ENCODE data around the gene HTR3E. TPM values are rescaled to one million over a fixed set of nuclear protein-coding genes. Genes with fewer than 3 reads are reported as not detected.
"Not testable (repeated sequence)": the region's sequence is repeated elsewhere in the genome, so short reads cannot be mapped to it uniquely, and the experiment has no call there.

HTR3E gene
- total RNA-seq, 3 donors from 2014 or later (not counting 1 experiment from before 2014, with no cell fraction given): not detected

DNA sequence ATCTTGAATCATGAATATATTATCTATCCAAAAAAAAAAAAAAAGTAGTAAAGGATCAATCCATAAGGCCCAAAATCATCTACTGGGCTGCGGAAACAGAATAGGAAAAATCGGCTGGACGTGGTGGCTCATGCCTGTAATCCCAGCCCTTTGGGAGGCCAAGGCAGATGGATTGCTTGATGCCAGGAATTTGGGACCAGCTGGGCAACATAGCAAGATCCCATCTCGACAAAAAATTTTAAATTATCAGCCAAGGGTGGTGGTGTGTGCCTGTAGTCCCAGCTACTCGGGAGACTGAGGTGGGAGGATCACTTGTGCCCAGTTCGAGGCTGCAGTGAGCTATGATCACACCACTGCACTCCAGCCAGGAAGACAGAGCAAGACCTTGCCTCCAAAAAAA is 52.3 kb downstream of the HTR3E start:
- H3K27ac ChIP-seq (ENCODE audit: low read length): no peak overlapping the region
- Mint-ChIP-seq H3K4me1 (no peaks in the 10 kb centered on the region), H3K27ac (no peak overlapping the region), H3K27me3 (ENCODE audit: low read depth in 2 of 2) (no peaks in the 10 kb centered on the region), H3K4me3 (no peak overlapping the region), H3K36me3 (no peaks in the 10 kb centered on the region), H3K9me3 (no peaks in the 10 kb centered on the region)
- H3K27me3 ChIP-seq (ENCODE audit: control insufficient read depth, insufficient read depth, low read length): no peaks in the 10 kb centered on the region
- H3K9me3 ChIP-seq (ENCODE audit: control insufficient read depth, insufficient read depth, low read length): no peaks in the 10 kb centered on the region
- peaks cover 21% of the 10 kb centered on the region for H3K36me3 ChIP-seq (ENCODE audit: control insufficient read depth, insufficient read depth, low read length)
- no peak for DNase-seq
- intact Hi-C loops (cut with micrococcal nuclease): no loop called here
- TF ChIP-seq, protein P1, sequence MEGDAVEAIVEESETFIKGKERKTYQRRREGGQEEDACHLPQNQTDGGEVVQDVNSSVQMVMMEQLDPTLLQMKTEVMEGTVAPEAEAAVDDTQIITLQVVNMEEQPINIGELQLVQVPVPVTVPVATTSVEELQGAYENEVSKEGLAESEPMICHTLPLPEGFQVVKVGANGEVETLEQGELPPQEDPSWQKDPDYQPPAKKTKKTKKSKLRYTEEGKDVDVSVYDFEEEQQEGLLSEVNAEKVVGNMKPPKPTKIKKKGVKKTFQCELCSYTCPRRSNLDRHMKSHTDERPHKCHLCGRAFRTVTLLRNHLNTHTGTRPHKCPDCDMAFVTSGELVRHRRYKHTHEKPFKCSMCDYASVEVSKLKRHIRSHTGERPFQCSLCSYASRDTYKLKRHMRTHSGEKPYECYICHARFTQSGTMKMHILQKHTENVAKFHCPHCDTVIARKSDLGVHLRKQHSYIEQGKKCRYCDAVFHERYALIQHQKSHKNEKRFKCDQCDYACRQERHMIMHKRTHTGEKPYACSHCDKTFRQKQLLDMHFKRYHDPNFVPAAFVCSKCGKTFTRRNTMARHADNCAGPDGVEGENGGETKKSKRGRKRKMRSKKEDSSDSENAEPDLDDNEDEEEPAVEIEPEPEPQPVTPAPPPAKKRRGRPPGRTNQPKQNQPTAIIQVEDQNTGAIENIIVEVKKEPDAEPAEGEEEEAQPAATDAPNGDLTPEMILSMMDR (IDR thresholded peaks at IDR 0.05): no peak
- H3K4me1 ChIP-seq (ENCODE audit: control insufficient read depth, insufficient read depth, low read length): no peaks in the 10 kb centered on the region
- WGBS (ENCODE audit: insufficient coverage): 94% methylated on average over 6 of the region's 6 CpGs
- no peak for ATAC-seq
- no peak overlapping the region for H3K4me3 ChIP-seq (ENCODE audit: low read length)

DNA sequence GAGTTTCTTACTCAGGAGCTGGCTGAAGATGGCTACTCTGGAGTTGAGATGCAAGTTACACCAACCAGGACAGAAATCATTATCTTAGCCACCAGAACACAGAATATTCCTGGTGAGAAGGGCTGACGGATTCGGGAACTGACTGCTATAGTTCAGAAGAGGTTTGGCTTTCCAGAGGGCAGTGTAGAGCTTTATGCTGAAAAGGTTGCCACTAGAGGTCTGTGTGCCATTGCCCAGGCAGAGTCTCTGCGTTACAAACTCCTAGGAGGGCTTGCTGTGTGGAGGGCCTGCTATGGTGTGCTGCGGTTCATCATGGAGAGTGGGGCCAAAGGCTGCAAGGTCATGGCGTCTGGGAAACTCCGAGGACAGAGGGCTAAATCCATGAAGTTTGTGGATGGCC is 52.9 kb downstream of the HTR3E start:
- ATAC-seq; H3K9me3 Mint-ChIP-seq; H3K36me3 Mint-ChIP-seq; H3K4me1 Mint-ChIP-seq; H3K4me3 Mint-ChIP-seq; H3K9me3 ChIP-seq (ENCODE audit: control insufficient read depth, insufficient read depth, low read length); DNase-seq; H3K27me3 ChIP-seq (ENCODE audit: control insufficient read depth, insufficient read depth, low read length); H3K4me1 ChIP-seq (ENCODE audit: control insufficient read depth, insufficient read depth, low read length); intact Hi-C loops (cut with micrococcal nuclease); H3K4me3 ChIP-seq (ENCODE audit: low read length); H3K27me3 Mint-ChIP-seq (ENCODE audit: low read depth in 2 of 2); H3K27ac Mint-ChIP-seq; H3K27ac ChIP-seq (ENCODE audit: low read length): not testable (repeated sequence)
- peaks cover 15% of the 10 kb centered on the region for H3K36me3 ChIP-seq (ENCODE audit: control insufficient read depth, insufficient read depth, low read length)
- WGBS (ENCODE audit: insufficient coverage): 90% methylated on average over 6 of the region's 6 CpGs

DNA sequence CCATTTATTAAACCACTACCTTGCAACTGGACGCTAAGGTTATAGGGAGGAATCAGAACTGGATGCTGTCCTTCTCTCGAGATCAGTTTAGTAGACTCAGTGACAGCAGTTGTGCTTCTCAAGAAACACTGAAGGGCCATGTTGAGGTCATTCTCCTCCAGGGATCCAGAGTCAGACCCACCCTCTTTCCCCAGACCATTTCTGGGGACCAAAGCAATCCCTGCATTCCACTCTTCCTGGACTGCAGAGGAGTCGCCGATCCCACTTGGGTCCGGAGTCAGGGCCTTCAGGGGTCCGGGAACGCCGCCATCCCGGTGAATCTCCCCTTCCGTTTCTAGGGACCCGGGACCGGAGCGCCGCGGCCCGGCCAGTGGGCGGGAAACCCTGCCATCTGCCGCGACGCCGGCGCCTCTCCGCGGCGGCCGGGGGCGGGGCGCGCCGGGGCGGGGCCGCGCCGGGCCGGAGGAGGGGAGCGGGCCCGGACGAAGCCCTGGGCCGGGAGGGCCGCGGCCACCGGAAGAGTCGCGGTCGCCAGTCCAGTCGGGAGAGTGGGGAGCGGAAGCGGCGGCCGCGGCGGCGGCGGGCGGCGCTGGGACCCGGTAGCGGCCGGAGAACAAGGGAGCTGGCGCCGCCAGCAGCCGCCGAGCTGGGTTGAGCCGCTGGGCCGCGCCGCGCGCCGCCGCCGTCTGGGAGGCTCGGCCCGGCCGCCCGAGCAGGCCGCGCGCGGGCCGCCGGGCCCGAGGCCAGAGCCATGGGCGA is 58.2 kb downstream of the HTR3E start, which contains the start of gene DVL3:
TSS of gene DVL3 (plus strand) at position 493 of the 759 bp plus-strand sequence. CDS start at position 752, 259 bp downstream.
- Mint-ChIP-seq H3K9me3 (no peaks in the 10 kb centered on the region), H3K27ac (peak within 1 kb of the TSS; percentile 78 to 92), H3K36me3 (no peaks in the 10 kb centered on the region), H3K4me3 (peak within 1 kb of the TSS; percentile 94), H3K27me3 (ENCODE audit: low read depth in 2 of 2) (no peaks in the 10 kb centered on the region), H3K4me1 (peaks cover 26 to 29% of the 10 kb centered on the region in 2 donors)
- no peaks in the 10 kb centered on the region for H3K36me3 ChIP-seq (ENCODE audit: control insufficient read depth, insufficient read depth, low read length)
- peak within 1 kb of the TSS; percentile 98 for H3K4me3 ChIP-seq (ENCODE audit: low read length)
- ATAC-seq: peak; percentile 71 to 84 (median 77)
- TF ChIP-seq, protein P1 (IDR thresholded peaks at IDR 0.05): no peak
- H3K27me3 ChIP-seq (ENCODE audit: control insufficient read depth, insufficient read depth, low read length): no peaks in the 10 kb centered on the region
- peaks cover 42% of the 10 kb centered on the region for H3K4me1 ChIP-seq (ENCODE audit: control insufficient read depth, insufficient read depth, low read length)
- peak; percentile 46 to 66 for DNase-seq
- intact Hi-C loops (cut with micrococcal nuclease): loop anchor here (2.0 kb wide), 1 partner anchor 20 kb away; the partner anchor contains the start of gene EIF2B5
- H3K27ac ChIP-seq (ENCODE audit: low read length): peak within 1 kb of the TSS; percentile 79
- 1% methylated on average over 84 of the region's 84 CpGs for WGBS (ENCODE audit: insufficient coverage)
- no peaks in the 10 kb centered on the region for H3K9me3 ChIP-seq (ENCODE audit: control insufficient read depth, insufficient read depth, low read length)

DNA sequence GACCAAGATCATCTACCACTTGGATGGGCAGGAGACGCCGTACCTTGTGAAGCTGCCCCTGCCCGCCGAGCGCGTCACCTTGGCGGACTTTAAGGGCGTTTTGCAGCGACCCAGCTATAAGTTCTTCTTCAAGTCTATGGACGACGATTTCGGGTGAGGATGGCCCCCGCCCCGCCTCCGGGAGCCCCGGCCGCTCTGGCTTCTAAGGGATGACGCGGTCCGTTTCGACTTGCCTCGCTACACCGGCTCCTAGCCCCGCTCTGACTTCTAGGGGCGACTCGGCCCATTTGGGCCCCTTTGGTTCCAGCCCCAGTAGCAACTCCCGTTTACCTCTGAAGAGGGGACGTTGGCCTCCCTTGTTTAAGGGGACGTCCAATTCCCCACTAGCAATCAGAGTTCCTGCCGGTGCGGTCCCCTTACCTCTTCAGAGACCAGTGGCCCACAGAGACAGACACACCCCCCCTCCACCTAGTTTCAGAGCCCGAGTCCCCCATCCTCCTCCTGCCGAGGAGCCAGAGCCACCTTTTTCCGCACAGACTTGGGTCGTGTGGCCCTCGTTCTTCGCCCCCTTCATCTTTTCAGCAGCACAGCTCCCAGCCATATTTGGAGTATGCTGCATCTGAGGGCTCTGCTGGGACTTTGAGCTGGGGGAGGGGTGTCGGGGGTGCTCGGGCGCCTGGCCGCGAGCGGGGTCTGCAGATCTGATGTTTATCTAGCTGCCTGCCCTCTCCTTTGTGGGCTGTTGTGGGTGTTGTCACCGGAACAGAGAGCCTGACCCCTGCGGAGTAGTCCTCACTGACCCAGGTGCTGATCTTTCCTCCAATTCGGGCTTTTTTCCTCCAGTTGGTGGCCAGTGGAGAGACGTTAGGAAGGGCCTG is 59.0 kb downstream of the HTR3E start:
- no peaks in the 10 kb centered on the region for H3K9me3 Mint-ChIP-seq
- no peaks in the 10 kb centered on the region for H3K27me3 Mint-ChIP-seq (ENCODE audit: low read depth in 2 of 2)
- H3K4me1 Mint-ChIP-seq: peaks cover 32 to 37% of the 10 kb centered on the region in 2 donors
- TF ChIP-seq, protein P1 (IDR thresholded peaks at IDR 0.05): no peak
- peak; percentile 35 to 58 for DNase-seq
- peak overlapping the region; percentile 94 for H3K4me3 Mint-ChIP-seq
- Histone ChIP-seq H3K27ac (ENCODE audit: low read length) (peak overlapping the region; percentile 79), H3K4me1 (ENCODE audit: control insufficient read depth, insufficient read depth, low read length) (peaks cover 45% of the 10 kb centered on the region), H3K9me3 (ENCODE audit: control insufficient read depth, insufficient read depth, low read length) (no peaks in the 10 kb centered on the region), H3K27me3 (ENCODE audit: control insufficient read depth, insufficient read depth, low read length) (no peaks in the 10 kb centered on the region), H3K4me3 (ENCODE audit: low read length) (peak overlapping the region; percentile 98), H3K36me3 (ENCODE audit: control insufficient read depth, insufficient read depth, low read length) (no peaks in the 10 kb centered on the region)
- WGBS (ENCODE audit: insufficient coverage): 0% methylated on average over 47 of the region's 47 CpGs
- peak overlapping the region; percentile 78 to 92 for H3K27ac Mint-ChIP-seq
- intact Hi-C loops (cut with micrococcal nuclease): loop anchor here (2.0 kb wide), 1 partner anchor 21 kb away; the partner anchor contains the start of gene EIF2B5
- no peaks in the 10 kb centered on the region for H3K36me3 Mint-ChIP-seq
- ATAC-seq: peak; percentile 50 to 70 (median 54)
